ES-I3 (cell line): Measurements from ENCODE around the gene ARNT2.

Source experiments
- H3K36me3 ChIP-seq: 2 replicates; pipeline ENCODE4 v1.6.1; 2013; ENCODE audit warnings: mild to moderate bottlenecking, low read length, control low read depth, moderate library complexity; ENCODE audit not compliant: insufficient read depth
- H3K4me1 ChIP-seq: 2 replicates; pipeline ENCODE4 v1.6.1; 2013; ENCODE audit warnings: mild to moderate bottlenecking, control low read depth, low read length; ENCODE audit not compliant: insufficient read depth
- H3K9ac ChIP-seq: 2 replicates; pipeline ENCODE4 v1.6.1; 2013; ENCODE audit warnings: low read depth, mild to moderate bottlenecking, low read length, moderate library complexity
- H3K9me3 ChIP-seq: 2 replicates; pipeline ENCODE4 v1.6.1; 2013; ENCODE audit warnings: mild to moderate bottlenecking, low read length, moderate library complexity; ENCODE audit not compliant: control insufficient read depth, insufficient read depth

ARNT2 gene

GRCh38 chr15:80580536-80581260 lies 176.5 kb downstream of the ARNT2 start:
- H3K36me3 ChIP-seq = no peaks in the 10 kb centered on the region
- H3K9ac ChIP-seq = no peak overlapping the region
- H3K9me3 ChIP-seq = no peaks in the 10 kb centered on the region
- peaks cover 3% of the 10 kb centered on the region; the same call in 1 of the 2 replicates for H3K4me1 ChIP-seq

- H3K9me3 ChIP-seq = no peaks in the 10 kb centered on the region
- peaks cover 7% of the 10 kb centered on the region; the same call in 1 of the 2 replicates for H3K4me1 ChIP-seq
- no peak overlapping the region for H3K9ac ChIP-seq
- no peaks in the 10 kb centered on the region for H3K36me3 ChIP-seq
These were observed 177.8 kb downstream of the ARNT2 start for GRCh38 chr15:80581976-80582375.

DNA sequence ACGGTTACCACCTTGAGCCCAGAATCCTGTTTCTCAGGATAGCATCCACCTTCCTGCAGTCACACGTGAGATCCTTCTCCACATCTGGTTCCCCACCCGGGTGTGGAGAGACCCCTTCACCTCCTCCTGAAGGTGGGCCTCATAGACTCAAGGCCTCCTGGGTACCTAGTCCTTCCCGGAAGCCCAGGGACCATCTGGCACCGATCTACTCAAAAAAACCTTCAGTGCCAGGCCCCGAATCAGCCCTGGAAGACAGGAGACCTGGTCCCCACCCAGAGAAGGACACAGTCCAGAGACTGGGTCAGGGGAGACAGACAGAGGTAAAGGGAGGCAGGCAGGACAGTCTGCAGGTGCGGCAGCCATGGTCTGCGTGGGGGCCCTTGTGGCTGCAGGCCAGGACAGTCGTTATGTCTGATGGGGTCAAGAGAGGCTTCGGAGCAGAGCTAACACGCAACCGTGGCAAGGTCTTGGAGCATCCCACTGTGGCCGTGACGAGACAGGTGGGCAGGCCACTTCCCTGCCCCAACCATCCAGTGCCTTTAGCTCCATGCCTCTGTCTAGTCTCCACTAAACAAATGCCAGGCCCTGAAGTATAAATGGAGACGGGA lies 178.7 kb downstream of the ARNT2 start:
- no peaks in the 10 kb centered on the region for H3K36me3 ChIP-seq
- H3K9me3 ChIP-seq = no peaks in the 10 kb centered on the region
- peaks cover 9% of the 10 kb centered on the region for H3K4me1 ChIP-seq
- no peak overlapping the region for H3K9ac ChIP-seq

DNA sequence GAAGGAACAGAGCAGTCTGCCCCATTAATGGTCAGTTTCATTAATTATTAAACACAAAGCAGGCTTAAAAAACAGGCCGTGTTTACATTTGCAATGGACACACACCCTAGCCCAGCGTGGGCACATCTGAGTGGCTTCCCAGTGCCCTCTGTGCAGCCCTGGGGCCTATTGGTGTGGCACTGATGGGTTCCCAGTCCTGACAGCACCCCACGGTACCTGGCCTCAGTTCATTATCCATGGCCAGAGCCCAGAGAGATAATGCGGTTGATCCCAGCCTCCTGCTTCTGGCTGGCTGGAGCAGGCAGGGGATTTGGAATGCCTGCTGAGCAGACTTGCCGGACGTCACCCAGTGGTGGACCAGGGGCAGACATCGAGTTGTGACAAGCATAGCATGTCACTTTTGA lies 180.4 kb downstream of the ARNT2 start:
- Histone ChIP-seq H3K4me1 (peaks cover 9% of the 10 kb centered on the region), H3K9ac (no peak overlapping the region), H3K9me3 (no peaks in the 10 kb centered on the region), H3K36me3 (no peaks in the 10 kb centered on the region)

GRCh38 chr15:80584973-80585525 lies 180.9 kb downstream of the ARNT2 start:
- peaks cover 6% of the 10 kb centered on the region for H3K4me1 ChIP-seq
- no peaks in the 10 kb centered on the region for H3K36me3 ChIP-seq
- no peak overlapping the region for H3K9ac ChIP-seq
- no peaks in the 10 kb centered on the region for H3K9me3 ChIP-seq

GRCh38 chr15:80585544-80586018 lies 181.4 kb downstream of the ARNT2 start:
- no peaks in the 10 kb centered on the region for H3K36me3 ChIP-seq
- H3K9ac ChIP-seq = no peak overlapping the region
- peaks cover 6% of the 10 kb centered on the region for H3K4me1 ChIP-seq
- no peaks in the 10 kb centered on the region for H3K9me3 ChIP-seq

DNA sequence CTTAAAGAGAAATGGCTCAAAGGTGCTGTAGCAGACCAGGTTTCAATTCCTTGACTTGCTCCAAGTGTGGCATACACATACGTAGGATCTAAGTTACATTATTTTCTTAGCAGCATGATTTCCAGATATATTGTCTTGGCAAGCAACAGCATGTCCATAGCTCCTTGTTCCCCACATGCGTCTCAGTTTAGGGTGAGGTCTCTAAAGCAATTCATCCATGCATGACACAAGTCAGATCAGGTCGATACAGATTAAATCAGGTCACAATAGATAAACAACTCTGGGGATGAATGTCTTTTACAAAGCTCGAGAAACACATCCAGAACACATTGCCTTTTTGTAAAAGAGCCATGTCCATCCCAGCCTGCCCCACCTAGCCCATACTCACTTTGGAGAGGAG lies 182.0 kb downstream of the ARNT2 start:
- H3K9ac ChIP-seq = no peak overlapping the region
- H3K4me1 ChIP-seq = peaks cover 6% of the 10 kb centered on the region
- H3K36me3 ChIP-seq = no peaks in the 10 kb centered on the region
- no peaks in the 10 kb centered on the region for H3K9me3 ChIP-seq

DNA sequence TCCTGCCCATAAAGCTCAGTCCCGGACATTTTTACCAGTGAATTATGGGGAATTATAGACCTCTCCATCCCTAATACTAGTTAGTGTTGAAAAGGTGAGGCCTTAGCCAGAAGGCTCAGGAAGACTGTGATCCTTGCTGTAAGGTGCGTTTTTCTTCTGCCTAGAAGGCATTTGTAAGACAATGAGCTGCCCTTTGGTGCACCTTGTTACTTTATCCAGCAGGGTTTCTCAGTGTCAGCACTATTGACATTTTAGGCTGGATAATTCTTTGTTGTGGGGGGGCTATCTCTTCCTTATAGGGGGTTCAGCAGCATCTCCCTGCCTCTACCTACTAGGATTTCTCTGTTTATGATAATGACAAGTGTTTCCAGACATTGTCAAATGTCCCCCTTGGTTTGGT lies 182.8 kb downstream of the ARNT2 start:
- Histone ChIP-seq H3K4me1 (peaks cover 6% of the 10 kb centered on the region), H3K9ac (no peak overlapping the region), H3K9me3 (no peaks in the 10 kb centered on the region), H3K36me3 (no peaks in the 10 kb centered on the region)

- no peaks in the 10 kb centered on the region; the same call in 1 of the 2 replicates for H3K36me3 ChIP-seq
- H3K9ac ChIP-seq = no peak overlapping the region
- peaks cover 6% of the 10 kb centered on the region for H3K4me1 ChIP-seq
These were observed 183.8 kb downstream of the ARNT2 start for GRCh38 chr15:80587816-80588456.

DNA sequence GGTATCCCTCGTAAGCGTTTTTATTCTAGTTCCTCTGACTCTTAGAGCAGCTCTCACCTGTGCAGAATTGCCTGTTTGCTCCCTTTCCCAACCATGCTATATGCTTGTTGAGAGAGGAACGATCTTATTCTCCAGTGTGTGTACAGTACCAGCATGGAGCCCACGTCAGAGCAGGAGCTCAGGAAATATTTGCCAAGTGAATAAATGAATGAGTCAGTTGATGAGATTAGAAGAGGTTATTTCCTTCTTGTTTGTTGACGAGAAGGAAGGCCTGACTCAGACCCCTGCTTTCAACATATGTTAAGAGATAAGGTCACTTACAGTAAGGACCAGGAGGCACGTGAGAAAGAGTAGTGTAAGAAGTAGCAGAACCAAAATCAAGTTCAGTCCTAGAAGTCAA lies 184.6 kb downstream of the ARNT2 start:
- H3K4me1 ChIP-seq = peaks cover 6% of the 10 kb centered on the region
- H3K9me3 ChIP-seq = no peaks in the 10 kb centered on the region
- no peaks in the 10 kb centered on the region; the same call in 1 of the 2 replicates for H3K36me3 ChIP-seq
- no peak overlapping the region for H3K9ac ChIP-seq

More at GRCh38 chr15:80587816-80588456, 183.8 kb downstream of the ARNT2 start:
- H3K9me3 ChIP-seq = no peaks in the 10 kb centered on the region

GRCh38 chr15:80590761-80591355 lies 186.7 kb downstream of the ARNT2 start:
- H3K4me1 ChIP-seq = peaks cover 6% of the 10 kb centered on the region
- no peak overlapping the region for H3K9ac ChIP-seq
- no peaks in the 10 kb centered on the region; the same call in 1 of the 2 replicates for H3K36me3 ChIP-seq
- H3K9me3 ChIP-seq = no peaks in the 10 kb centered on the region

- H3K4me1 ChIP-seq = peaks cover 6% of the 10 kb centered on the region
- H3K36me3 ChIP-seq = no peaks in the 10 kb centered on the region; the same call in 1 of the 2 replicates
- no peaks in the 10 kb centered on the region for H3K9me3 ChIP-seq
- no peak overlapping the region for H3K9ac ChIP-seq
These were observed 187.3 kb downstream of the ARNT2 start for GRCh38 chr15:80591471-80591870.

- peaks cover under 1% of the 10 kb centered on the region; the same call in 1 of the 2 replicates for H3K4me1 ChIP-seq
- H3K36me3 ChIP-seq = no peaks in the 10 kb centered on the region; the same call in 1 of the 2 replicates
- no peak overlapping the region for H3K9ac ChIP-seq
- H3K9me3 ChIP-seq = no peaks in the 10 kb centered on the region
These were observed 188.0 kb downstream of the ARNT2 start for GRCh38 chr15:80591938-80592825.
